NCI-H1930 (cell line): Measurements from ENCODE around the gene TMEM178A.
A peak's percentile ranks its signal among the peaks of the same experiment; 100 is the strongest.
"Not testable (repeated sequence)": the region's sequence is repeated elsewhere in the genome, so short reads cannot be mapped to it uniquely, and the experiment has no call there.

Source experiments
- DNase-seq, 2 experiments: peaks; one replicate each; lab custom pipeline; 2025; lab: John Stamatoyannopoulos, UW

The TMEM178A gene

DNA sequence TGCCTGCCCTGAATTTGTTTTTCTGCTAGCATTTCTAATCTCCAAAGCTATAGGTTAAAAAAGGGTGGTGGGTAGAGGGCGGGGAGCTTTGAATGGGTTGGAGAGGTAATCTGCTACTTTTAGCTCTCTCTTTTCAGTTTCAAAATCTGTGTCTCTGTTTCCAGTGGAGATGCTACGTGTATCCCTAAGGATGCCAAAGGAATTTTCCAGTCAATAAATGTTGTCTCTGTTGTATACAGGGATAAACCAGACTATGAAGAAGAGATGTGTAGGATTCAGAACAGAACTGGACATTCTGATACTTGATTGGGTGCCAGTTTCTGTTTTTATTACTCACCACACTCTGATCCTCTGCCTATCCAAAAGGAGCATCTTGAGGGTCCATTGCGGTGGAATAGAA lies 50.1 kb downstream of the TMEM178A start:
- DNase-seq: no peak

DNA sequence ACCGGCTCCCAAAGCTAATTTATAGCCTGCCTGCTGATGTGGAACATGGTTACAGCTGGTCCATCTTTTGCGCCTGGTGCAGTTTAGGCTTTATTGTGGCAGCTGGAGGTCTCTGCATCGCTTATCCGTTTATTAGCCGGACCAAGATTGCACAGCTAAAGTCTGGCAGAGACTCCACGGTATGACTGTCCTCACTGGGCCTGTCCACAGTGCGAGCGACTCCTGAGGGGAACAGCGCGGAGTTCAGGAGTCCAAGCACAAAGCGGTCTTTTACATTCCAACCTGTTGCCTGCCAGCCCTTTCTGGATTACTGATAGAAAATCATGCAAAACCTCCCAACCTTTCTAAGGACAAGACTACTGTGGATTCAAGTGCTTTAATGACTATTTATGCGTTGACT lies 51.4 kb downstream of the TMEM178A start:
- DNase-seq: no peak

DNA sequence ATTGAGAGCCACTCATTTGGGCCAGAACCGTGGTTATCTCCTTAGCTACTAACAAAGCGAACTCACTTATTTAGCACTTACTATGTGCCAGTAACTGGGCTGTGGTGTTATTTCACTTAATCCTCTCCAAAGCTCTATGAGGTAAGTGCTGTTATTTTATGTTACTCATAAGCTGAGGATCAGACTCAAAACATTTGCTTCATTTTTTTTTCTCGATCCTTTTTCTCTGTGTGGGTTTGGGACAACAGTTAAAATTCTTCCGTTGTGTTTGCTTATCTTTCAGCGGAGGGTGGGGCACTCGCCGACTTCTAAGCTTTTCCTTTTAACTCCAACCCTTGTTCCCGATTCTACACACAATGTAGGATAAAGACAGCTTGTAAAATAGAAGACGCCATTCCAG lies 52.8 kb downstream of the TMEM178A start:
- DNase-seq: no peak

DNA sequence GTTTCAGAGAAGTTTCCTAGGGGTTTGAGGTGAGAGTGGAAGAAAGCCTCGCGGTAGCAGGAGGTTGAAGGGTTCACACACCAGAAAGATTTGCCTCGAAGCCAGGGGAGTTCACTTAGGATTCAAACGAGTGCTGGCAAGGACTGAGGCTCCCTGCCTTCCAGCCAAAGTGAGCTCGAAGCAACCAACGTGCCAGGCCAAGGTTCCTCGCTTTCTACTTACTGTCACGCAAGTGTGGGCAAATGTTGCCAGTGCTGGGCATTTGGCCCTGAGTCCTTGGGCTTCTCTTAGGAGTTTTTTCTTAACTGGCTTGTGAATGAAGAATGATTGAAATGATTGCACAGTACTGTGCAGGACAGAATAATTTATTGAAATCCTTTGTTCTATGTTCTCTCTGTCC lies 53.6 kb downstream of the TMEM178A start:
- no peak for DNase-seq

DNA sequence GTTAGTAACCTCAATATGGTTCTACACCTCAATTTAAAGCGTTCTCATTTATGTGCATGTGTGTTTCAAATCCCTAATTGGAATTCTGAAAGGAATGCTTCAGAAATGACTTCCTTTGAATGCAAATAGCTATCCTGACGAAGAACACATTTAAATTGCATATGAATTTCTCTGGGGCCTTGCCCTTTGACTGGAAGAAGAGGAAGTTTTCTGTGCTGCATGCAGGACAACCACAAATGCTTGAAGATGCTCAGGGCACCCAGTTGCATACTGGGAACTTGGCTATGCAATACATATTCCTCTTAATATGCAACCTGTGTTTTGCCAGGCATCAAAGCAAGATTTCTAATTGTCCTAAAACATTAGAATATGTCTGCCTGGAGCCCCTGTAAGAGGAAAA lies 55.3 kb downstream of the TMEM178A start:
- no peak for DNase-seq

DNA sequence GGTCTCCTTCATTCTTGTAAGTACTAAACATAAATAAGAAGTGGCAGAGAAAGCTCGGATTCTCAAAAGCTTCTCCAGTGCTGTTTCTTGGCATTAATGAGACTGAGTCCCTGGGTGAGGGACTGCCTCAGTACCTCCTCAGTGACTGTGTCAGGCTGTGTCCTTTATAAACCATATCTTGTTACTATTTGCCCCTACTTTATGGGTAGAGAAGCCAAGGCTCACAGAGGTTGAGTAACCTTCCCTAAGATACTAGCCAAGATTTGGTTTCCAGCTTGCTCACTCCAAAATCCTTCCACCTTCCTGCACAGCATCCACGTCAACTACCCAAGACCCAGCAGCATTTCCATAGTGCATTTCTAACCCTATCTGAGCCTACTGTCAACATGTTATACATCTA lies 57.8 kb downstream of the TMEM178A start:
- no peak for DNase-seq

DNA sequence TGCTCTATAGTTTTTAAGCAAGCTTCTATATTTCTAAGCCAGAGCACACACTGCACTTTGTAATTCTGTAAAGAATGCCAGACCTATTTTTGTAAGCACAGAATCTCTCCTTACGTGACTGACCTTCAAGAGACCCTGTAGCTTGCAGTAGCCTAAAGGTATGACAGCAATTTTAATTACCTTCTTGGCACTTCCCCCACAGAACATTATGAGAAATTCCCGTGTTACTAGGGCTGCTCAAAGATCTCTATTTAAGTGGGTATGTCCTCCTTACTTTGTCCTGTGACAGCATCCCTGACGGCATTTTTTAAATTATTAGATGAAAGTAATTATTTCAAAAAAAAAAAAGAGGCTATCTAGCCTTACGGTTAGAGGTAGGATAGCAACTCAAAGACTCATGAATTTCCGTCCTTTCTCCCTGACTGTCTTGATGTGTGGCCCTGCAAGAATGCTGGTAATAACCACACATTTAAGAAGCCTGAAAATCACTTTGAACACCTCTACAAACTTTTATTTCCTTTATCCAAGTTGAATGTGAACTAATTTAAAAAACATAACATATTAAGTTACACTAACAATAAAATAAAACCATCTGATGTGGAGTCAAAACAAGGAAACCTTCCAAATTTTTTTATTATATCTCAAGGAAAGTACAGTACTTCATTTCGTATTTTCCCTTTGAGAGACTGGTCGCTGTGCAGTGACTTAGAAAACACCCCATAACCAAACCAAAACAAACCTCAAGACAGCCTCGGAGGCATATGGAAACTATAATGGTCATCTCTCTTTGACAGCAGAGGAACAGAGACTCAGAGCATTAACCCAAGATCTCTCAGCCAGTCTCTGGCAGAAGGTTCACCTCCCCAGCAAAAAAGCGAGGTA lies 58.5 kb downstream of the TMEM178A start:
- no peak for DNase-seq

DNA sequence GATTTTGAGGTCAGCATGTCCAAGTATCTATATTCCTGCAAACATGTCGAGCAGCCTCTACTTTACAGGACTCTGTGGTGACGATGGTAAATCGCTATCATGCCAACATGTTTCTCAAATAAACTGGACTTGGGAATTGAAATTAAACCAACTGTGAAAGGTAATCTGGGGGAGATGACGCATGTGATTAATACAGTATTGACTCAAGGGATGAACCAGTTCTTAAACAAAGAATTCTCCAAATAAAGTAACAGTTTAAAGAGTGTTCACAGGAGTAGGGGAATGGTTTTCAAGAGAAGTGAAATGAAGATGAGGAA lies 59.1 kb downstream of the TMEM178A start:
- DNase-seq: no peak

DNA sequence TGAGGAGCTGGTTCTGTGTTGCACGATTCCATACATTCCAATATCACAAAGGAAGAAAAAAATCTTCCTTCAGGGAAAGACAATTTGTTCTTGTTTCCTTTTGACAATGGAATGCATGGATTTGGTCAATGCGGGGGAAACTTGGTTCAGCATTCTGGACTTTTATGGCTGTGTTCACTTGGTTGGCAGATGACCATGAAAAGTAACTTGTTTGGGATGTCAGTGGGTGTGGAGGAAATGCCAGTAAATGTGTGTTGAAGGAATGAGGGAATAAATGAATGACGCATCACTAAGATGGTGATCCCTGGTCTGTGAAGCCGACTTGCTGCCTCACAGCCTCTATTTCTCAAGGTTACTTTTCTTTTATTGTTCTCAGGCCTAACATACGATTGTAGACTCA lies 59.7 kb downstream of the TMEM178A start:
- no peak for DNase-seq

DNA sequence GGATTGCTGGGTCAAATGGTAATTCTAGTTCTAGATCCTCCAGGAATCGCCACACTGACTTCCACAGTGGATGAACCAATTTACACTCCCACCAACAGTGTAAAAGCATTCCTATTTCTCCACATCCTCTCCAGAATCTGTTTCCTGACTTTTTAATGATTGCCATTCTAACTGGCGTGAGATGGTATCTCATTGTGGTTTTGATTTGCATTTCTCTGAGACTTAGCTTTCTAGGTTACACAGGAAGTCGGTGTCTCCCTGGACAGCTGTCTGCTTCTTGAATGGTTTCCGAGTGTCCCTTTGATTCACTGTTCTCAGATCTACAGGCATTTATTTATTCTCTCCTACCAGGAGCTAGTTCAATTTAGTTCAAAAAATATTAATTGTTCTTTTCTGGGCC lies 62.4 kb downstream of the TMEM178A start:
- DNase-seq: not testable (repeated sequence)

DNA sequence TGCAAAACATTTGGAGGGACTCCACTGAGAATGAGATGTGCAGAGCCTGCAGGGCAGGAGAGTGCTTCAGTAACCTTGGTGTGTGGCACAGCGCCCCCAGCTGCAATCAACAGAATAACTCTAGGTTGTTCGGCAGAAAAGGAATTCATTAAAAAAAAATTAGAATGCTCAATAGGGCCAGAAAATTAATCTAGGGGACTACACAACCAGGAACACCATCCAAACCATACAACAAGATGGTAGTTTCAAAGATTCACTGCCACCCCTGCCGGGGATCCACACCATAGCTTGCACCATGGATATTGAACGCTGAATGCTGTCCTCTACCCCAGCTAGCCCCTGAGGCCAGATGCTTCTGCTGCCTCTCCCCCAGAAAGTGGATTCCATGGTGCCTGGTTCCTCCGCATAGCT lies 63.2 kb downstream of the TMEM178A start:
- DNase-seq: peak in 1 of 2 experiments; percentile 3

DNA sequence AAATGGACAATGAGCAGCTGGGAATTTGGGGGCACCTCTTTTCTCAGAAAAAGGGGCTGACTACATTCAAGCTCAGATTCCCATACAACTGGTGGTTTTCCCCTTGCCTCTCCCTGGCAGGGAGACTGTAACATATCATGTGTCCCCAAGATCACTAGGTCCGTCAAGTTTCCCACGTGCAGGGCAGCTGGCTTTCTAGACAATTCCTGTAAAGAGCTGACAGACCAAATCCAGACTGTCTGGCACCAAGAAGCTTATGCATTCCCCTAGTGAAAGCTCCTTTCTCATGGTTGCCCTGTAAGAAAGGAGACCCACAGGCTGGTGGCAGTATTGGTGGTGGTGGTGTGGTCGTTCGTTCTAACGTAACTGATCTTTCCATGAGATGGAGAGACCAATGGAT lies 64.6 kb downstream of the TMEM178A start:
- no peak for DNase-seq

DNA sequence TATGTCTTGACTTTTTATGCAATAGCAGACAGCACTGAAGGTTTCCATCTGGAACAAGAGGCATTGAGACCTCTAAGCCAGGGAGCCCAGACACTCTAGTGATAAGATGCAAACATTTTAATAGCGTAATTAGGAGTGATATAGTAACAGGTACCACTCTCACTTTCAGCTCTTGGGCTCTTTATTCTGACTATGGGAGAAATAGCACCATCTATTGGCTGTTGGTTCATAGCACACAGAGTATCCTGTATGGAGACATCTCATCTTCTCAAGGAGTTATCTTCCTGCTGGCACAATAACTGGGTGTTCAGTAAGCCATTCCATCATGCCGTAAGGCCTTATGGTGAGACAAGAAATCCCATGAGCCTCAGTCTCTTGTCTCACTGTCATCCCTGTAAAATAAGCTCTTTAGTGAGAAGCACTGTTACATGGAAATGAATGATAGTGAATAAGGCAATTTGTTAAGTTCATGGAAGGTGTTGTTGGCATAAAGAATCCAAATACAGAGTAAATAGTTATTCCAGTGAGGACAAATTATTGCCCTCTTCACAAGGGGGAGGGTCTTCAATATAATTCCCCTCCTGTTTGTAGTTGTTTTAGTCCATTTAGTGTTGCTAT lies 65.1 kb downstream of the TMEM178A start:
- peak; percentile 3 to 25 for DNase-seq

DNA sequence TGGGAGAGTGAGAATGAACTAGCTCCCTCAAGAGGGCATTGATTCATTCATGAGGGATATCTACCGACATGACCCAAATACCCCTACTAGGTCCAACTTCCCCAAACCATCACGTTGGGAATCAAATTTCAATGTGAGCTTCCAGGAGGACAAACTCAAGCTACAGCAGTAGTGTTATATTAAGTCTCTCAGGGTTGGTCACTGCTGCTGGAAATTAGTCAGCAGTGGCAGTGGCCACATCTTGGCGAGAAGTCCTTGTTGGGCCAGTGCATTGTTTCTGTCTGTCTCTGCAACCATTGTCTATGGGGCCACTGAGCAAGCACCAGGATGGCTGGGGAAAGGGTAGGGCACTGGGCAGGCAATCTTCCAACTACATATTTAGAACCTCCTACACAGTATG lies 65.8 kb downstream of the TMEM178A start:
- DNase-seq: no peak

DNA sequence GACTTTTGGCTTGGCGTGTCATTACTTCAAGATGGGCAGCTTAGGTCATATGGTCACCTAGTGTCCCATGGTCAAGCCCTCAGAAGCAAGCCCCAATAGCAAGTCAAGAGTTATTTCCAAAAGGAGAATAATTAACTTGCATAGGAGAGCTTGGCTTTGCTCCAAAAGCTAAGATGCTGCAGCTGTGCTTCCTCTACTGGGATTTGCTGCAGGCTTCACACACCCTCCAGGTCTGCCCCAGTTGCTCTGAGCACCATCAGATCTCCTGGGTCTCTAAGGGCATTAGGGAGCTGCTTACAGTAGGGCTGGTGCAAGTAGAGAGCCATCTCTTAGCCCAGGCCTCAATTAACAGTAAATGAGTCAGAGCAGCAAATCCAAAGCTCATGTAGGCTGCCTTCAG lies 66.8 kb downstream of the TMEM178A start:
- no peak for DNase-seq

DNA sequence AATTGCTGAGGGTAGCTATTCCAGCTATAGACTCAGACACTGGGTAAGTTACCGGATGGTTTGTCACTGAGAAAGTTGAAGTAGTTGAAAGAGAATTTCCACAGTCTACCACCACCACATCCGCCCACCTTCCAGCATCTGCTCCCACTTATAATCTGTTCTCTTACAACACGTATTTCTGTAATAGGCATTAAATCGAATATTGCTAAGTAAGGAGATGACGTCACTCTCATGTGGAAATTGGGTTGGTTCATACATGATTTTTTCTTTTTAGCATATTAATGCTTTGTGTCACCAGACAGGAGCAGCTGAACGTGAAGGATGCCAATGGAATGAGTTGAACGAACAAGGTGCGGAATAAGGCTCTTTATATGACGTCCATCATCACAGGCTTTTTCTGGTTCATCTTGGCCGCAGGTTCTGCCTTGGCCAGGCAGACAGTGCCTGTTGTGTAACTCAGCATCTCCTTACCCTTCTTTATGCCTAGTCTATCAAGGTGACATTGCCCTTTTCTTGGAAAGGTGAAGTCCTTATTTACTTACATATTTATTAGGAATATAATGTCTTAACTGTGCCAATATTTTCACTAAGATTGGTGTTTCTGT lies 67.5 kb downstream of the TMEM178A start:
- no peak for DNase-seq

DNA sequence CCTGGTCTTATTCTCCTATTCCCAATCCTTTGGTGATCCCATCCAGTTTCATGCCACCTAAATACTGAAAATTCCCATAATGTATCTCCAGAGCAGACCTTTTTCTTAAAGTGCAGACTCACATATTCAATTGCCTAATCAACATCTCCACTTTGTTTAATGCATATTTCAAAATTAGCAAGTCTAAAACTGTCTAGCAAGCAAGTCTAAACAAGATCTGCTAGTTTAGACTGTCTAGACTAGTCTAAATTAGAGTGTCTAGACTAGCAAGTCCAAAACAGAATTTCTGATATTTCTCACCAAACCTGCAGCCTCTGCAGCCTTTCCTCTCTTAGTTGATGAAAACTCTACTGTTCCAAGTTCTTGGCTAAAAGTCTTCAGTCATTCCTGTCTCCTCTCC lies 68.7 kb downstream of the TMEM178A start:
- no peak for DNase-seq

DNA sequence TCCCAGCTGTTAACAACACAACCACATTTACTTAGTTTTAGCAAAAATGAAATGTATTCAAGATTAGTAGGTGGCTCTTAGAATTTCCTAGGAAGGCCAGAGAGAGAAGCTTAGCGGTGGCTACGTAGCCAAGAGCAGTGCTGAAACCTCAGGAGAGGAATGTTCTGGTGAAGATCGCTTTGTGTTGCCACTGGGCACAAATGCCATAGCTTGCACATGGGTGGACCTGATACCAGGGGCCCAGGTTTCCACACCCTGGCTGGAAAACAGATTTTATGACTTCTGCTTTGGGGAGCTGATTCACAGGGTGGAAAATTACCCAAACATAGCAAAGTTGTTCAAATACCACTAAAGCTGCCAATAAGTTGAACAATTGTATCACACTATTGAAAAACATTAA lies 69.9 kb downstream of the TMEM178A start:
- no peak for DNase-seq

DNA sequence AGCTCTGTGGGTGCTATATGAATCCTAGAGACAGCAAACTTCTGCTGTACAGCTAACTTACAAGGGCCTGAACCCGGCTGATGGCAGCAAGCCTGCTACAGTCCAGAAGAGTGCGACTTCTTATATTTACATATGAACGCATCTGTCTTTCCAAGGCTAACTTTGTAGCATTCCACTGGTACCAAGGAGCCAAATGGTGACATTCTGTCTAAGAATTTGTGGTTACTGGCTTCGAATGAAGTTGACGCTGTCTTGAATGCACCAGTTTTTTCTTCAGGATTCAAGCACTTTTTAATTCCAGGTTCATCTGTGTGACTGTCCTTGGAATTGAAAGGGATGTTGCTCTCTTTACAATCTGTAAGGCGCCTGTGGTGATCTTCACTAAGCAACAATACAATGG lies 70.9 kb downstream of the TMEM178A start:
- no peak for DNase-seq

DNA sequence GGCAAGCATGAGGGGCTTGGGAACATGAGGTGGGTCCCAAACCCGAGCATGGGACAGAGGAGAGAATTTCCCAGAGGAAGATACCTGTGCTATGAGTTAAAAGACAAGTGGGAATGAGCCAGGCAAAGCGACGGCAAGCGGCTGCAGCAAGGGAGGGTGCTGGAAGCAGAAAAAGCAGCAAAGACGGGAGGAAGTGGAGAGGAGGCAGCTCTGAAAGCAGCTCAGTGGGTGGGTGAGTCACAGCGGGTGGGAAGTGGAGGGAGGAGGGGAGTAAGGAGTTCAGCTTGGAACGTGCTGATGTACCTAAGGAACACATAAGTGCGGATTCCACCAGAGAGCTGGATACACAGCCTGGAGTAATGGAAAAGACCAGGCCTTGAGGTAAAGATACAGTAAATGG lies 71.9 kb downstream of the TMEM178A start:
- DNase-seq: no peak

DNA sequence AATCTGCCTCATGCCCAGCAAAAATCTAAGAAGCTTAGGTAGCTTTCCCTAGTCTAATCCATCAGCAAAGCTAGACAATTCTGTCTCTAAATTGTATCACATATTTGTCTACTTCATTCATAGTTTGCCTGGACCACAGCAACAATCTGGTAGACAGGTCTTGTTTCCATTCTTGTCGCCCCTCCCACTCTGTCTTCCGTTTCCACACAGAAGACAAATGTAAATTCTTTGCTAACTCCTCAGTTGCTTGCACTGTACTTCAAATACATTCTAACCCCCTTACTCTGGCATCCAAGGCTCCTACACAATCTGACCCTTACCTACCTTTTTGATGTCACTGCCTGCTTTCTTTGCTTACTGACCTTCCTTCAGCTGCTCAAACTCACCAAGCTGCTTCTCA lies 73.2 kb downstream of the TMEM178A start:
- DNase-seq: no peak

DNA sequence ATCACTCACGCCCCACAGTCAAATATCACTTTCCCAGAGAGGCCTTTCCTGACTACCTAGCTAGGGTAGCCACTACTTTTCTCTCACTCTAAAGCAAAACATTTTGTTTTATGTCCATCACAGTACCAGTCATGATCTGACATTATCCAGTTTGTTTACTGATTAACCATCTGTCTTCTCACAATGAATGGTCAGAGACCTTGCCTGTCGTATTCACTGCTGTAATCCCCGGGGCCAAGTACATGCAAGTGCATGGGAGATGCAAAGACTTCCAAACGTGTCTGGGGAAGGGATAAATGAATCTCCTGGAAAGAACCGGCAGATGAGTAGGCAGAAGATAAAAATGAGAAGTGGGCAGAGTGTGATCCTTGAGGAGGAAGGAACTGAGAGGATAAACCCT lies 73.7 kb downstream of the TMEM178A start:
- DNase-seq: no peak

DNA sequence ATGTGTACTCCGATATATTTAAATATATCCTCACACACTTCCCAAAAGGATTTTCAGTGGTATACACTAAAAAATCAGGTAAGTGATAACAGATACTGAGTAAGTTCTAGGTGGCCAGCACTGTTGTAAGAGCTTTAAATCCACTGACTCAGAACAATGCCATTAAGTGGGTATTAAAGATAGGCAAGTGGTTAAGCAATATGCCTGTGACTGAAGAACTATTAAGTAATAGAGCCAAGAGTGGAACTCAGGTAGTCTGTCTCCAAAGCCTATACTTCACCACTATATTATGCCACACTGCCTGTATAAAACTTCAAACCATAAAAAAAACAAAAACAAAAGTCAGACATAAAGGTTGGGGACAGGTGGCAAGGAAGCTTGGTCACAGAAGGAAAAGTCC lies 76.2 kb downstream of the TMEM178A start:
- no peak for DNase-seq
